HG03108 (cell line): Measurements from ENCODE around the gene CCL5.

Source experiments
- ATAC-seq: cut with Tn5 transposase; IDR thresholded peaks from one replicate; pipeline ENCODE4 v1.9.1; 2021; ENCODE audit warnings: moderate library complexity; ENCODE audit not compliant: unreplicated experiment

Gene CCL5

GRCh38 chr17:35870906-35871819 lies 9.0 kb downstream of the CCL5 start:
- ATAC-seq: no peak

- ATAC-seq: no peak
Observed at GRCh38 chr17:35868737-35869136, 11.4 kb downstream of the CCL5 start, which contains the start of gene HEATR9. TSS of gene HEATR9 (minus strand) at chr17:35868891. CDS start at chr17:35868742, 149 bp downstream.

GRCh38 chr17:35867574-35867973 lies 12.6 kb downstream of the CCL5 start:
- ATAC-seq: no peak

DNA sequence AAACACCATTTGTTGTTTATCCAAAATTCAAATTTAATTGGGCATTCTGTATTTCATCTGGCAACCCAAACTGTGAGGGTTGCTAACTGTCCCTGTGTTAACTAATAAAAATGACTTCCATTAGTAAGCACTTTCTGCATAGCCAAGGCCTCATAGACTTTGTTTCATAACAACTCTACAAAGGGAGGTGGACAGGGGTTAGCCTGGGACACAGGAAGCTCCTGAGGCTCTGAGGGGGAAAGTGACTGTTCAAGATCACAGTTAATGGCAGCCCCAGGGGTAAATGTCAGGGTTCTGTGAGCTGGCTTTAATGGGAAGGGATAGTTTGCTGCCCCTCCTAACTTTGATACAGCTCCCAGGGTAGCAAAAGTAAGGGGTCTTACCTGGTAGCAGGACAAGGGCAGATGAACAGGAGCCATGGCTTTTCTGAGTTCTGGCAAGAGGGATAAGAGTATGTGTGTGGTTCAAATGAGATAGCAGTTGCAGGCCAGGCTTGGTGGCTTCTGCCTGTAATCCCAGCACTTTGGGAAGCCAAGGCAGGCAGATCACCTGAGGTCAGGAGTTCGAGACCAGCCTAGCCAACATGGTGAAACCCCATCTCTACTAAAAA lies 13.7 kb downstream of the CCL5 start:
- no peak for ATAC-seq

DNA sequence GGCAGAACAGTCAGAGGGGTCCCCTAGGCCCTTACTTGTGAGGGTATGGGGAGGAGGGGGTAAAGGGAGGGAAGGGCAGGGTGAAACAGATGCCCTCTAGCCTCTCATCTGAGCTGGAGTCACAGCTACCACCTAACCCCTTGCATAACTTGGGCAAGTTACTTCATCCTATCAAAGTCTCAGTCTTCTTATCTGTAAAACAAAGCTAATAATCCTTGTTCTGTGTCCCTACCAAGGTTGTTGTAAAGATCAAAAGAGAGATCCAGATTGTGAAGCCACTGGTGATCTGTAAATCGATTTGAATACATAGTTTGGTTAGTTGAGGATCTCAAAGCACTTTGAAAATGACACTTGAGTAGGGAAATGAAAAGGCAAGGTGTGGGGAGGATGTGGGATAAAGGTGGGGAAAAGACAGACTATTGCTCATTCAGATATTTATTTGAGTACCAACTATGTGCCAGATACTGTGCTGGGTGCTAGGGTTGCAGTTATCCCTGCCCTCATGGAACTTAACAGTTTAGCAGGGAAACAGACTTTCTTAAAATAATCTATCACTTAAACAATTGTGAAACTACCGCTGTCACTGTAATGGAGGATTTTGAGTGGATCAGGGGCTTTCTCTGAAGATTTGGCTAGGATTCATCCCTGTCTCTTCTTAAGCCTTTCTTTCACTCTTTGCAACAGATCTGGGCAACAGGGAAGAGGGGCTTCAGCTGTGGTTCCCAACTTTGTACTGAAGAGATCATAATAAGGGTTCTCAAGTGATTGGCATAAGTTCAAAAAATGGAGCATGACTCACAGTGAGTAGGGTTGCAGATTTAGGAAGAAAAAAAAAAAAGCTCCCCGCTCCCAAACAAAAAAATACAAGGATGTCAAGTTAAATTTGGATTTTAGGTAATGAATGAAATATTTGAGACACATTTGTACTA lies 14.5 kb downstream of the CCL5 start:
- no peak for ATAC-seq

DNA sequence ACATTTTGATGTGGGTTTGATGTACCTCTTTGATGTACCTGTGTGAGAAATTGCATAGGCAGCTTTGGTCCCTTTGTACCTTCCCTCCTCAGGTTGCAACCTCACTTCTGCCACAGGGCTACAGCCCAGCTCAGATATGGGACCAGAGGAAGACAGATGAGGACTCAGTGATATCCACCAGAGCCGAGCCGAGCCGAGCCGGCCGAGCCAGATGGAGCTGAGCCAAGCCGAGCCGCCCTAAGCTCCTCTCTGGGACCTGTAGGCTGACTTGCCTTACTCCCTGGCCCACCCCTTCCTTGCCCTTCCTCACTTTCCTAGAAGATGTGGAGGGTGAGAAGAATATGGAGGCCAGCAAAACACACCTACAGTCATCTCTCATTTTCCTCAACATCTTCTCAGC lies 15.3 kb downstream of the CCL5 start:
- no peak for ATAC-seq

DNA sequence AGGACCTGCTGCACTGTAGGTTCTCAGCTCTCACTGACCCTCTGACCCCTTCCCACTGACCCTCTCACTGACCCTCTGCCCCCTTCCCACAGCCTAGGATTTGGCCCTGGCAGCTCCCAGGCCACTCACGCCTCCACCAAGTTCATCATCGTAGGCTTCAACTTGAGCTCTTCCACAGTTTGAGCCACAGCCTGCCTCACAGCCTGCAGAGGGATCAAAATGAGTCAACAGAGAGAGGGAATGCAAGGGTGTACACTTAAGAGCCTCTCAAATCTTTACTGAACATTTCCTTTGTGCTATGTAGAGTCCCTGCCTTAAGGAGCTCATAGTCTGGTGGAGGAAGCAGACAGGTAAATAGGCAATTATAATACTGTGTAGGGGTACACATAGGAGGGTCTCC lies 23.6 kb downstream of the CCL5 start:
- no peak for ATAC-seq

GRCh38 chr17:35855965-35856364 lies 24.2 kb downstream of the CCL5 start:
- ATAC-seq: no peak

- no peak for ATAC-seq
Observed at GRCh38 chr17:35849469-35850348, 30.5 kb downstream of the CCL5 start.

DNA sequence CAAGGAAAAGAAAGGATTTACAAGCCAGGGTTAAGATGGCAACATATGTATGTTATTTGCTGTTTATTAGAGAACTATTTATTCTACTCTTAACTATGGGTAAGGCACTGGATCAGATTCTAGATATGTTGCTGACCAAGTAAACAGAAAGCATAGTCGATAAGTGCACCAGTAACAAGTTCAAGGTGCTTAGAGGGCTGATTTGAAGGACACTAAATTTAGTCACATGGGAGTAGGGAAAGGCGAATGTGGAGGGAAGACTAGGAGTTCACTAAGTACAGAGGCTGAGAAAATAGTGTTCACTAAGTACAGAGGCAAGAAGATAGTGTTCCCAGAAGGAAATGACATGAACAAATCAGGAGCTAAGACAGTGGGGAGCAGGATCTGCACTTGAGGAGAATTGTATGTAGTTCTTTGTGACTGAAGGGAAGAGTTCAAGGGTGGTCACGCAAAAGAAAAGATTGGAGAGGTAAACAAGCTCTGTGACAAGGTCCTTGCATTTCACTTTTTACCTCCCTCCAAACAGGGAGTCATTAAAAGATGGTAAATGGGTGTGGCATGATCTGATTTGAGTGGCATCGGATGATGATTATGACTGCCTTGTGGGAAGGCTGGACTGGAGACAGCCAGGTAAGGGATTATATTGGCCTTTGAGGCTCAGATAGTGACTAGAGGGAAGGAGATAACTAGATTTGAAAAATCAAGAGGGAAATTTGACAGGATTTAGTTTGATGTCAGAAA lies 32.4 kb downstream of the CCL5 start:
- no peak for ATAC-seq

DNA sequence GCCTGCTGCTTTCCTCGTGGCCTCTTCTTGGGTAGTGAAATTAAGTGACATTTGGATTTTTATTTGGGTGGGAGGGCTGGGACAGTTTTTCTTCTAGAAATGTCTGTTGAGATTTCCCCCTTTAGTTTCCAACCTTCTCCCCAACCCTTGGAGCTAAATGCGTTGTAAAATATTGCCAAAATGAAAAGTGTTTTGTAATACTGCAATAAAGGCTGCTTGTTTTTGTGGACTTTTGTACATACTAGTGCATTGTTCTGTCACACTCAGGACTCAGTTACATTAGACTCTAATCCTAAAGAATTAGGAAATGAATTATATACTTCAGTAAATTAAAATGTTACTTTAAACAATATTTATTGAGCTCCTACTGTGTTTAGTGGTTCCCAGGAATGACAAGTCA lies 33.2 kb downstream of the CCL5 start:
- ATAC-seq: no peak

- no peak for ATAC-seq
Observed at GRCh38 chr17:35846055-35846809, 33.9 kb downstream of the CCL5 start.

DNA sequence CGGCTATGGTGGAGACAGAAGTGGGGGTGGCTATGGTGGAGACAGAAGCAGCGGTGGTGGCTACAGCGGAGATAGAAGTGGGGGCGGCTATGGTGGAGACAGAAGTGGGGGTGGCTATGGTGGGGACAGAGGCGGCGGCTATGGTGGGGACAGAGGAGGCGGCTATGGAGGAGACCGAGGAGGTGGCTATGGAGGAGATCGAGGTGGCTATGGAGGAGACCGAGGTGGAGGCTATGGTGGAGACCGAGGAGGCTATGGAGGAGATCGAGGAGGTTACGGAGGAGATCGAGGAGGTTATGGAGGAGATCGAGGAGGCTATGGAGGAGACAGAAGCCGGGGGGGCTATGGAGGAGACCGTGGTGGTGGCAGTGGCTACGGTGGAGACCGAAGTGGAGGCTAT lies 35.6 kb downstream of the CCL5 start:
- ATAC-seq: no peak

GRCh38 chr17:35843698-35844097 lies 36.5 kb downstream of the CCL5 start:
- no peak for ATAC-seq

DNA sequence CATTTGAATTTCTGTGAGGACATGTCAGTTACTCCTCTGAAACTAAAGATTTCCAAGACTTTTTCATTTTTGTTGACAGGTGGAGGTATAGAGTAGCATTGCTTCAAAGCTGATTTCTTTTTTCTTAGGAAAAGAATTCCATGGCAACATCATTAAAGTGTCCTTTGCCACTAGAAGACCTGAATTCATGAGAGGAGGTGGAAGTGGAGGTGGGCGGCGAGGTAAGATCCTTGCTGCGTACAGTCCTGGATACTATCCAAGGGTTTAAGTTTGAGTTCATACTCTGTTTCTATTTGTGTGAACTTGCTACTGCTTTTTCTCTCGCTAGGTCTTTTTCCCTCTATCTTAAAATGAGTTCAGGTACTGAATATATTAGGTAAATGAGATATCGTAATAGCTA lies 37.9 kb downstream of the CCL5 start:
- ATAC-seq: no peak

GRCh38 chr17:35841505-35841904 lies 38.7 kb downstream of the CCL5 start:
- ATAC-seq: no peak

DNA sequence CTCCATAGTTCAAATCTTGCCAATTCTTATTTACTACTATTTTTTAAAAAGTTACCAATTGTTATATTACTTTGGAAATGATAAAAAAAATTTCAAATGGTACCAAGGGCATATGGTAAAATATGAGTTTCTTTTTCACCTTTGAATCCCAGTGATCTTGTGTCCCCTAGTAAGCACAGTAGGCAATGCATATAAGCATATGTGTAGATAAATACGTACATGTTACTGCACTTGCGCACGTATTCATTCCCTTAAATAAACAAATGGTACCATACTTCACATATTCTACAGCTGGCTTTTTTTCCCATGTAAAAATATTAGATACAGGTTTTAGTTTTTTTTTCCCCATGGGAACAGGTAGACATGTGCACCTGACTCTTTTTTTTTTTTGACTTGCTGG lies 39.1 kb downstream of the CCL5 start:
- ATAC-seq: no peak

GRCh38 chr17:35825206-35825605 lies 55.0 kb downstream of the CCL5 start:
- ATAC-seq: no peak
